ENCODE data around the gene PTPN21. TPM values are rescaled to one million over a fixed set of nuclear protein-coding genes. Genes with fewer than 3 reads are reported as not detected.
A peak's percentile ranks its signal among the peaks of the same experiment; 100 is the strongest.

The PTPN21 gene
- total RNA-seq, 1 donor from 2014 or later = 18.1 TPM

GRCh38 chr14:88488081-88488480 lies 66.7 kb downstream of the PTPN21 start:
- intact Hi-C loops (cut with DNase I) = no loop called here
- Histone ChIP-seq H3K4me1 (no peaks in the 10 kb centered on the region), H3K27me3 (no peaks in the 10 kb centered on the region), H3K36me3 (peaks cover 2 to 17% of the 10 kb centered on the region in 2 donors), H3K4me3 (no peak overlapping the region), H3K27ac (peak overlapping the region; percentile 6 to 48), H3K9me3 (no peaks in the 10 kb centered on the region)
- no peak for TF ChIP-seq CTCF (IDR thresholded peaks at IDR 0.05)
- no peak for DNase-seq (ENCODE audit: low spot score in 2 of 2)

DNA sequence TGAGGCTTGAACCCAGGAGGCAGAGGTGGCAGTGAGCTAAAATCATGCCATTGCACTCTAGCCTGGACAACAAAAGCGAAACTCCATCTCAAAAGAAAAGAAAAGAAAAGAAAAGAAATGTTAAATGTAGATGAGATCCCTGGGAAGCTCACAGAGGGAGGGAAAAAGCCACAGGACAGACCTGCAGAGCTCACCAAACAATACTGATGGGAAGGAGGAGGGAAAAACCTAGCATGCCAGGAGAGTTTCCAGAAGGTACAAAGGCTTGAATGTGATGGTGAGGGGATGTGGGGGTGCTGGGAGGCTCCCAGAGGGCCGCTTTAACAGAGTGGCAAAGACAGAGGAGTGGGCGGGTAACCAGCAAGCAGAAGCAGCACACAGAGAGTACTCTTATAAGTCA lies 72.3 kb downstream of the PTPN21 start:
- Histone ChIP-seq H3K4me1 (no peaks in the 10 kb centered on the region), H3K36me3 (peaks cover 37 to 58% of the 10 kb centered on the region in 2 donors)

DNA sequence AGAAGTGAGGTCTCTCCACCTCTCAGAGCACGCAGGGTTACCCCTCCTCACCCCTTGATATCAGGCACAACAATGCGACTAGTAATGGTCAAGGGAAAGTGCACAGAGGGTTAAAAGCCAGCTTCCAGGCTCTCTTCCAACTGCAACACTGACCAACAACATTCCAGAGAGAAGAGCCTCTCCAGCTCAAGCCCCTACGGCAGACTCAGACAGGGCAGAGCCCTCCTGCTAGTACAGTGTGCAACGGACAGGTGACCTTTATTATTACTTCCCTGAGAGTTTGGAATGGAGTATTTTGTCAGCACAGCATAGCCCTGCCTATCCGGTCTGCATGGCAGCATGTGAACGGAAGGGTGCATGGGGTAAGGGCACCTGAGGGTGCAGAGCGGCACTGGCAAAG lies 73.0 kb downstream of the PTPN21 start:
- no peaks in the 10 kb centered on the region for H3K9me3 ChIP-seq
- TF ChIP-seq CTCF (IDR thresholded peaks at IDR 0.05) = no peak
- no peak overlapping the region for H3K4me3 ChIP-seq
- intact Hi-C loops (cut with DNase I) = no loop called here
- H3K27ac ChIP-seq = no peak overlapping the region
- no peaks in the 10 kb centered on the region for H3K4me1 ChIP-seq
- DNase-seq (ENCODE audit: low spot score in 2 of 2) = no peak
- H3K27me3 ChIP-seq = no peaks in the 10 kb centered on the region
- peaks cover 39 to 59% of the 10 kb centered on the region in 2 donors for H3K36me3 ChIP-seq

More for the DNA sequence above, 72.3 kb downstream of the PTPN21 start:
- no peaks in the 10 kb centered on the region for H3K9me3 ChIP-seq
- TF ChIP-seq CTCF (IDR thresholded peaks at IDR 0.05) = no peak
- DNase-seq (ENCODE audit: low spot score in 2 of 2) = no peak
- H3K27ac ChIP-seq = no peak overlapping the region
- intact Hi-C loops (cut with DNase I) = no loop called here
- no peak overlapping the region for H3K4me3 ChIP-seq
- H3K27me3 ChIP-seq = no peaks in the 10 kb centered on the region

DNA sequence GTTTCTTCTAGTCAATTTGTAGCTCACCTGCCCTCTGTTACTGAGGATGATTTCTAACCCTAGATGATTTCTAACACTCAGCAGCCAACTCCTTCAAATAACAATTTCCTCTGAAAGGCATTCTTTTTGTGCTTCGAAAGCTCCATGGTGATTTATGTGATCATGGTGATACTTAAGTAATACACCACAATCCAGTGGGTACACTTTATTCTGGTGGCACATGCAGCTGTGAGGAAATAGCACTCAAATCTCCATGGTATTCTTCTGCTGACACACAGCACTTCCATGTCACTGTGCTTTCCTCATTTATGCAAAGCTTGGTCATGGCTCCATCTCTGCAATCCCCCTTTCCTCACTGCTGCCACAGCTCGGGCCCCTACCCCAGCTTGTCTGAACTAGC lies 73.7 kb downstream of the PTPN21 start:
- H3K36me3 ChIP-seq = peaks cover 39 to 59% of the 10 kb centered on the region in 2 donors
- DNase-seq (ENCODE audit: low spot score in 2 of 2) = no peak
- H3K9me3 ChIP-seq = no peaks in the 10 kb centered on the region
- no peak overlapping the region for H3K4me3 ChIP-seq
- no peak for TF ChIP-seq CTCF (IDR thresholded peaks at IDR 0.05)
- H3K4me1 ChIP-seq = no peaks in the 10 kb centered on the region
- intact Hi-C loops (cut with DNase I) = no loop called here
- no peaks in the 10 kb centered on the region for H3K27me3 ChIP-seq
- no peak overlapping the region for H3K27ac ChIP-seq

DNA sequence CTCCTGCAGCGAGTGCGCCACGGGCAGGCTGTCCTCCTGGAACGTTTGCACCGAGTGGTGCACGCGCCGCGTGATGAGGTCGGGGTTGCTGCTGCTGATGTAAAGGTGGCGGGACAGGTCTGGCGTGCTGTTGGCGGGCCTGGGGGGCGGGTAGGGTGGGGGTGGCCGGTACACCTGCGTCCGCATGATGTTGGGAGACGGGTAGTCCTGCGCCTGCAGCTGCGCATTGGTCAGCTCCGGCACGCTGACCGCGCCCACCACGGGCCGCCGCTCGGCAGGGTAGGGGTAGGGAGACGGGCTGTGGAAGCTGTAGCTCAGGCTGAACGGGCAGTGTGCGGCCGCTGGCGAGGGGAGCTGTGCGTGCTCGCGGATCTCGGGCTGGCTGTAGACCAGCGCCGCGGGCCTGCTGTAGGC lies 75.2 kb downstream of the PTPN21 start:
- intact Hi-C loops (cut with DNase I) = no loop called here
- Histone ChIP-seq H3K4me3 (no peak overlapping the region), H3K9me3 (no peaks in the 10 kb centered on the region), H3K36me3 (peaks cover 37 to 59% of the 10 kb centered on the region in 2 donors), H3K27ac (no peak overlapping the region), H3K27me3 (no peaks in the 10 kb centered on the region), H3K4me1 (no peaks in the 10 kb centered on the region)
- no peak for TF ChIP-seq CTCF (IDR thresholded peaks at IDR 0.05)
- DNase-seq (ENCODE audit: low spot score in 2 of 2) = no peak

DNA sequence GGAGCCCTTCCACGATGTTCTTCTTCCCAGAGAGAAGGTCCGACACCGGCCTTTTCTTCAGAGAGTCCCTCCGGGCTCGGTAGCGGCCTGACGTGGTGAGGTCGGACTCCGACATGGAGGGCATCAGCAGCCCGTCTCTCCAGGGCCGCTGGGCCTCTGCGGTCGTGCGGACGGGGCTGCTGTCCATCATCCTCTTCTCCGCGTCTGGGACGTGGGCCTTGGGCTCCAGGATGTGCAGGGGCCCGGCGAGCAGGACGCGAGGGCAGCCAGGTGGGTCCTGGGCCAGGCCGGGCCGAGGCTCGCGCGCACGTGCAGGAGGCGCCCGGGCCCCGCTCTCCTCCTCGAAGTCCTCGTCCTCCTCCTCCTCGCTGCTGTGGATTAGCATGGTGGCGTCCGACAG lies 75.9 kb downstream of the PTPN21 start:
- no peak for DNase-seq (ENCODE audit: low spot score in 2 of 2)
- Histone ChIP-seq H3K27me3 (no peaks in the 10 kb centered on the region), H3K36me3 (peaks cover 37 to 52% of the 10 kb centered on the region in 2 donors), H3K4me3 (no peak overlapping the region), H3K4me1 (no peaks in the 10 kb centered on the region), H3K9me3 (no peaks in the 10 kb centered on the region), H3K27ac (no peak overlapping the region)
- TF ChIP-seq CTCF (IDR thresholded peaks at IDR 0.05) = no peak
- intact Hi-C loops (cut with DNase I) = no loop called here
